Esophagus squamous epithelium (tissue), 4 donors: ENCODE measurements around the gene NPNT.

ENCODE experiments used
- CTCF ChIP-seq, 6 experiments: fragments of 450-650 bp in 4 of 6; fragments of 200-600 bp in 2 of 6; sonication (generic) in 2 of 6; IDR thresholded peaks; one replicate each; pipeline ENCODE4 v1.5.1; 2016 to 2019; ENCODE audit warnings: antibody characterized with exemption in 6 of 6, mild to moderate bottlenecking in 4 of 6, moderate library complexity in 4 of 6
- POLR2A ChIP-seq, 4 donors: fragments of 450-650 bp; IDR thresholded peaks; one replicate each; pipeline ENCODE4 v1.6.1; 2017; ENCODE audit warnings: antibody characterized with exemption in 4 of 4, mild to moderate bottlenecking in 4 of 4, moderate library complexity in 3 of 4

- TF ChIP-seq CTCF (IDR thresholded peaks at IDR 0.05): no peak
- TF ChIP-seq POLR2A (IDR thresholded peaks at IDR 0.05): no peak
Measured at GRCh38 chr4:105909787-105910281, 14.6 kb downstream of the NPNT start.
